Measurements from ENCODE around the gene TOR2A.

- no peak for TF ChIP-seq USF2 (IDR thresholded peaks at IDR 0.05; ENCODE audit: low read length)
- no peak for TF ChIP-seq CTCF (IDR thresholded peaks at IDR 0.05; ENCODE audit: control extremely low read depth in 1 of 3, insufficient read depth in 1 of 3, low read depth in 1 of 3, low read length in 3 of 3)
- TF ChIP-seq BACH1 (IDR thresholded peaks at IDR 0.05; ENCODE audit: low read length): no peak
- no peak for TF ChIP-seq POLR2AphosphoS5 (IDR thresholded peaks at IDR 0.05; ENCODE audit: low read depth, low read length)
- no peak for TF ChIP-seq RAD21 (IDR thresholded peaks at IDR 0.05 in 1 of 2, conservative IDR thresholded peaks at IDR 0.05 in 1 of 2; ENCODE audit: low read depth in 2 of 2, low read length in 2 of 2)
- TF ChIP-seq RXRA (IDR thresholded peaks at IDR 0.05; ENCODE audit: insufficient read depth, low read depth, low read length): no peak
- no peak for TF ChIP-seq EP300 (IDR thresholded peaks at IDR 0.05; ENCODE audit: borderline replicate concordance in 1 of 2, low read depth in 2 of 2, low read length in 2 of 2)
These were observed 44.3 kb upstream of the TOR2A start for GRCh38 chr9:127779136-127779981.
